ENCODE results near the gene TMEM273. TPM values are rescaled to one million over a fixed set of nuclear protein-coding genes. Genes with fewer than 3 reads are reported as not detected.
A peak's percentile ranks its signal among the peaks of the same experiment; 100 is the strongest.

TMEM273 gene
- total and polyA plus RNA-seq, 4 experiments from 2014 or later: 27.7 to 101 (median 58.7) TPM

GRCh38 chr10:49184642-49185111, 3.5 kb downstream of the TMEM273 start:
- intact Hi-C loops (cut with micrococcal nuclease): loop anchor here (2.0 to 10.0 kb wide), 2 partner anchors 68 to 330 kb away; no protein-coding TSS in a partner anchor
- H3K4me3 Mint-ChIP-seq: peak overlapping the region in 7 of 8 donors; percentile 10 to 88 (median 79)
- POLR2A ChIA-PET (ENCODE audit: partially characterized antibody): interaction anchor here (1.6 kb wide), 1 partner anchor 20 kb away, joined by 5 read pairs; no protein-coding TSS in a partner anchor

GRCh38 chr10:49183596-49184542, 4.3 kb downstream of the TMEM273 start:
- H3K9me3 ChIP-seq (ENCODE audit: control insufficient read depth in 1 of 2, low read length in 2 of 2): no peaks in the 10 kb centered on the region
- no peaks in the 10 kb centered on the region for H3K36me3 Mint-ChIP-seq
- intact Hi-C loops (cut with micrococcal nuclease): loop anchor here (2.0 to 10.0 kb wide), 2 partner anchors 69 to 331 kb away; no protein-coding TSS in a partner anchor
- ChIA-PET POLR2A (ENCODE audit: partially characterized antibody) (interaction anchor here (0.6 kb wide), 1 partner anchor 11 kb away, joined by 3 read pairs; no protein-coding TSS in a partner anchor), CTCF (ENCODE audit: partially characterized antibody) (no interaction called here)
- H3K36me3 ChIP-seq (ENCODE audit: insufficient read depth, low read length): no peaks in the 10 kb centered on the region
- no peaks in the 10 kb centered on the region for H3K27me3 ChIP-seq (ENCODE audit: insufficient read depth, low read length)
- H3K4me3 ChIP-seq (ENCODE audit: low read length in 2 of 2): peak overlapping the region in 1 of 2 donors; percentile 12
- H3K4me3 Mint-ChIP-seq: peak overlapping the region; percentile 44 to 88 (median 78)
- peak overlapping the region; percentile 19 for H3K27ac ChIP-seq (ENCODE audit: low read depth, low read length)
- peaks cover 0 to 3% of the 10 kb centered on the region in 2 donors for H3K27me3 Mint-ChIP-seq
- peak in 1 of 5 donors; percentile 54 for DNase-seq
- H3K4me1 ChIP-seq (ENCODE audit: insufficient read depth, low read length): peaks cover 48% of the 10 kb centered on the region
- no peaks in the 10 kb centered on the region for H3K9me3 Mint-ChIP-seq
- H3K4me1 Mint-ChIP-seq: peaks cover 18 to 89% (median 41%) of the 10 kb centered on the region in 4 donors
- peak overlapping the region; percentile 4 to 95 (median 87) for H3K27ac Mint-ChIP-seq

More at GRCh38 chr10:49184642-49185111, 3.5 kb downstream of the TMEM273 start:
- H3K9me3 ChIP-seq (ENCODE audit: control insufficient read depth in 1 of 2, low read length in 2 of 2): no peaks in the 10 kb centered on the region
- H3K4me1 Mint-ChIP-seq: peaks cover 19 to 95% (median 43%) of the 10 kb centered on the region in 4 donors
- peaks cover 56% of the 10 kb centered on the region for H3K4me1 ChIP-seq (ENCODE audit: insufficient read depth, low read length)
- H3K4me3 ChIP-seq (ENCODE audit: low read length in 2 of 2): peak overlapping the region in 1 of 2 donors; percentile 12
- peak overlapping the region; percentile 19 for H3K27ac ChIP-seq (ENCODE audit: low read depth, low read length)
- H3K36me3 Mint-ChIP-seq: no peaks in the 10 kb centered on the region
- H3K27ac Mint-ChIP-seq: peak overlapping the region; percentile 68 to 95 (median 87)
- no peak for DNase-seq
- no peaks in the 10 kb centered on the region for H3K9me3 Mint-ChIP-seq
- CTCF ChIA-PET (ENCODE audit: partially characterized antibody): interaction anchor here (0.8 kb wide), 1 partner anchor 14 kb away, joined by 3 read pairs; no protein-coding TSS in a partner anchor
- H3K27me3 Mint-ChIP-seq: peaks cover 0 to 3% of the 10 kb centered on the region in 2 donors
- H3K27me3 ChIP-seq (ENCODE audit: insufficient read depth, low read length): no peaks in the 10 kb centered on the region
- no peaks in the 10 kb centered on the region for H3K36me3 ChIP-seq (ENCODE audit: insufficient read depth, low read length)

GRCh38 chr10:49182776-49183175, 5.4 kb downstream of the TMEM273 start:
- intact Hi-C loops (cut with micrococcal nuclease): loop anchor here (10.0 kb wide), 1 partner anchor 332 kb away; no protein-coding TSS in a partner anchor
- Histone ChIP-seq H3K36me3 (ENCODE audit: insufficient read depth, low read length) (no peaks in the 10 kb centered on the region), H3K27ac (ENCODE audit: low read depth, low read length) (no peak overlapping the region), H3K9me3 (ENCODE audit: control insufficient read depth in 1 of 2, low read length in 2 of 2) (no peaks in the 10 kb centered on the region), H3K4me1 (ENCODE audit: insufficient read depth, low read length) (peaks cover 49% of the 10 kb centered on the region), H3K27me3 (ENCODE audit: insufficient read depth, low read length) (no peaks in the 10 kb centered on the region), H3K4me3 (ENCODE audit: low read length in 2 of 2) (no peak overlapping the region)
- Mint-ChIP-seq H3K27me3 (peaks cover 0 to under 1% of the 10 kb centered on the region in 2 donors), H3K4me3 (peak overlapping the region in 2 of 8 donors; percentile 24 to 38), H3K4me1 (peaks cover 22 to 89% (median 47%) of the 10 kb centered on the region in 4 donors), H3K36me3 (no peaks in the 10 kb centered on the region), H3K9me3 (no peaks in the 10 kb centered on the region), H3K27ac (peak overlapping the region in 4 of 7 donors; percentile 8 to 43 (median 32))
- ChIA-PET CTCF (ENCODE audit: partially characterized antibody) (interaction anchor here (0.9 kb wide), 1 partner anchor 19 kb away, joined by 3 read pairs; no protein-coding TSS in a partner anchor), POLR2A (ENCODE audit: partially characterized antibody) (no interaction called here)
- DNase-seq: no peak

GRCh38 chr10:49180444-49180860, 7.7 kb downstream of the TMEM273 start:
- H3K4me1 Mint-ChIP-seq: peaks cover 24 to 83% (median 52%) of the 10 kb centered on the region in 4 donors
- H3K4me3 Mint-ChIP-seq: peak overlapping the region in 6 of 8 donors; percentile 5 to 77 (median 28)
- peaks cover 64% of the 10 kb centered on the region for H3K4me1 ChIP-seq (ENCODE audit: insufficient read depth, low read length)
- H3K36me3 Mint-ChIP-seq: peaks cover 3 to 6% of the 10 kb centered on the region in 2 donors
- no peak overlapping the region for H3K4me3 ChIP-seq (ENCODE audit: low read length in 2 of 2)
- H3K27me3 Mint-ChIP-seq: no peaks in the 10 kb centered on the region
- peak overlapping the region; percentile 1 for H3K27ac ChIP-seq (ENCODE audit: low read depth, low read length)
- no peaks in the 10 kb centered on the region for H3K27me3 ChIP-seq (ENCODE audit: insufficient read depth, low read length)
- POLR2A ChIA-PET (ENCODE audit: partially characterized antibody): no interaction called here
- CTCF ChIA-PET (ENCODE audit: partially characterized antibody): interaction anchor here (1.4 kb wide), 1 partner anchor 13 kb away, joined by 3 read pairs; no protein-coding TSS in a partner anchor
- no peaks in the 10 kb centered on the region for H3K9me3 ChIP-seq (ENCODE audit: control insufficient read depth in 1 of 2, low read length in 2 of 2)
- H3K9me3 Mint-ChIP-seq: no peaks in the 10 kb centered on the region
- no peaks in the 10 kb centered on the region for H3K36me3 ChIP-seq (ENCODE audit: insufficient read depth, low read length)
- DNase-seq: no peak
- intact Hi-C loops (cut with micrococcal nuclease): loop anchor here (10.0 kb wide), 1 partner anchor 334 kb away; no protein-coding TSS in a partner anchor
- peak overlapping the region; percentile 36 to 86 (median 77) for H3K27ac Mint-ChIP-seq

GRCh38 chr10:49179699-49180443, 8.3 kb downstream of the TMEM273 start:
- H3K27ac ChIP-seq (ENCODE audit: low read depth, low read length): no peak overlapping the region
- no peak for DNase-seq
- H3K4me3 Mint-ChIP-seq: peak overlapping the region in 6 of 8 donors; percentile 5 to 77 (median 28)
- peaks cover 3 to 8% of the 10 kb centered on the region in 2 donors for H3K36me3 Mint-ChIP-seq
- no peaks in the 10 kb centered on the region for H3K36me3 ChIP-seq (ENCODE audit: insufficient read depth, low read length)
- no peaks in the 10 kb centered on the region for H3K9me3 Mint-ChIP-seq
- no peaks in the 10 kb centered on the region for H3K27me3 ChIP-seq (ENCODE audit: insufficient read depth, low read length)
- no peaks in the 10 kb centered on the region for H3K27me3 Mint-ChIP-seq
- H3K4me1 ChIP-seq (ENCODE audit: insufficient read depth, low read length): peaks cover 59% of the 10 kb centered on the region
- intact Hi-C loops (cut with micrococcal nuclease): loop anchor here (10.0 kb wide), 1 partner anchor 335 kb away; no protein-coding TSS in a partner anchor
- peak overlapping the region; percentile 8 to 86 (median 77) for H3K27ac Mint-ChIP-seq
- H3K9me3 ChIP-seq (ENCODE audit: control insufficient read depth in 1 of 2, low read length in 2 of 2): no peaks in the 10 kb centered on the region
- H3K4me1 Mint-ChIP-seq: peaks cover 25 to 81% (median 51%) of the 10 kb centered on the region in 4 donors
- CTCF ChIA-PET (ENCODE audit: partially characterized antibody): interaction anchor here (1.4 kb wide), 1 partner anchor 13 kb away, joined by 3 read pairs; no protein-coding TSS in a partner anchor
- H3K4me3 ChIP-seq (ENCODE audit: low read length in 2 of 2): no peak overlapping the region
- POLR2A ChIA-PET (ENCODE audit: partially characterized antibody): interaction anchor here (1.2 kb wide), 1 partner anchor 15 kb away, joined by 3 read pairs; no protein-coding TSS in a partner anchor

Measured in CD4-positive, alpha-beta memory T cell (primary cell).